Measurements from ENCODE around the gene FAM174C.

DNA sequence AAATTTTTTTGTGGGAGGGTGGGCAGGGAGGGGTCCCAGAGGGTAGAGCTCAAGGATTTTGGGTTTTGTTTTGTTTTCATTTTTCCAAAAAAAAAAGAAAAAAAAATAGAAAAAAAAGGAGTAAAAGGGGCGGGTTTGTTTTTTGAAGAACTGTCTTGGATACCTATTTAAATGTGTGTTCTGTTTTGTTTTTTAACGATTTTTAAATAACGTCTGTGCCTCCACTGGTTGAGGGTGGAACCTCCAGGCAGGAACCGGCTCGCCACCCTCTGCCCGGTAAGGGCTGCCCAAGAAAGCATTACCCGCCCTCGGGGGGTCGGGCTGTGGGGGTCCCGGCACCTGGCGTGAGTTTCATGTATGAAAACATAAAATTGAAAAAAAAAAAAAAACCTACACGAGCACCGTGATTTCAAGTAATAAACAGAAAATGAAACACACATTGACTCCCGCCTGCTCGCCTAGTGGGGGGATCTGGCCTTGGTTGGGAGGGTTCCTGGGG, 16.6 kb upstream of the FAM174C start:
- TF ChIP-seq, protein P1, sequence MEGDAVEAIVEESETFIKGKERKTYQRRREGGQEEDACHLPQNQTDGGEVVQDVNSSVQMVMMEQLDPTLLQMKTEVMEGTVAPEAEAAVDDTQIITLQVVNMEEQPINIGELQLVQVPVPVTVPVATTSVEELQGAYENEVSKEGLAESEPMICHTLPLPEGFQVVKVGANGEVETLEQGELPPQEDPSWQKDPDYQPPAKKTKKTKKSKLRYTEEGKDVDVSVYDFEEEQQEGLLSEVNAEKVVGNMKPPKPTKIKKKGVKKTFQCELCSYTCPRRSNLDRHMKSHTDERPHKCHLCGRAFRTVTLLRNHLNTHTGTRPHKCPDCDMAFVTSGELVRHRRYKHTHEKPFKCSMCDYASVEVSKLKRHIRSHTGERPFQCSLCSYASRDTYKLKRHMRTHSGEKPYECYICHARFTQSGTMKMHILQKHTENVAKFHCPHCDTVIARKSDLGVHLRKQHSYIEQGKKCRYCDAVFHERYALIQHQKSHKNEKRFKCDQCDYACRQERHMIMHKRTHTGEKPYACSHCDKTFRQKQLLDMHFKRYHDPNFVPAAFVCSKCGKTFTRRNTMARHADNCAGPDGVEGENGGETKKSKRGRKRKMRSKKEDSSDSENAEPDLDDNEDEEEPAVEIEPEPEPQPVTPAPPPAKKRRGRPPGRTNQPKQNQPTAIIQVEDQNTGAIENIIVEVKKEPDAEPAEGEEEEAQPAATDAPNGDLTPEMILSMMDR (conservative IDR thresholded peaks at IDR 0.05 in 1 of 2, IDR thresholded peaks at IDR 0.05 in 1 of 2; ENCODE audit: extremely low read depth in 1 of 2, insufficient read depth in 1 of 2, low read depth in 1 of 2, low read length in 2 of 2) = no peak
- TF ChIP-seq EZH2 (IDR thresholded peaks at IDR 0.05; ENCODE audit: borderline replicate concordance, low read length) = no peak
